HG02798 (cell line): ENCODE results near the gene MPI.
"Not testable (repeated sequence)": the region's sequence is repeated elsewhere in the genome, so short reads cannot be mapped to it uniquely, and the experiment has no call there.

Experiments used
- ATAC-seq: cut with Tn5 transposase; IDR thresholded peaks from one replicate; pipeline ENCODE4 v1.9.1; 2021; ENCODE audit warnings: mild to moderate bottlenecking; ENCODE audit not compliant: unreplicated experiment, poor library complexity

The MPI gene

GRCh38 chr15:74888716-74889115, 1.1 kb upstream of the MPI start:
- ATAC-seq = no peak

DNA sequence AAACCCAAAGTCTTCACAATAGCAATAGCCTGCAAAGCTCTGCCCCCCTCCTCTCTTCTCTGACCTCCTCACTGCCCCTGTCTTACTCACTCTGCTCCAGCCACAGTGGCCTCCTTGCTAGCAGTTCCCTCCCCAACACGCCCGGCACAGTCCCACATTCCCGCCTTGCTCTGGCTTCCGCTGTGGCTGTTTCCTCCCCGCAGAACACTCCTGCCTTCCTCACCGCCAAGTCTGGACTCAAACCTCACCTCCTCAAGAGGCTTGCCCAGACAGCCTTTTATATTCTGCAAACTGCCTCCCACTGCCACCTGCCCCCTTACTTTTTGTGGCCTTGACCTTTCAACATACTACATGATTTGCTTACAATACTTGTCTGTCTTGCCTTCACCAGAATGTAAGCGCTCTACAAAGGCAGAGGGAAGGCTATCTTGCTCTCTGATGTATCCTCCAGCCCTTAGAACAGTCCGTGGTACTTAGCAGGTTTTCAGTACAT, 406 bp upstream of the MPI start:
- ATAC-seq = peak; percentile 15

DNA sequence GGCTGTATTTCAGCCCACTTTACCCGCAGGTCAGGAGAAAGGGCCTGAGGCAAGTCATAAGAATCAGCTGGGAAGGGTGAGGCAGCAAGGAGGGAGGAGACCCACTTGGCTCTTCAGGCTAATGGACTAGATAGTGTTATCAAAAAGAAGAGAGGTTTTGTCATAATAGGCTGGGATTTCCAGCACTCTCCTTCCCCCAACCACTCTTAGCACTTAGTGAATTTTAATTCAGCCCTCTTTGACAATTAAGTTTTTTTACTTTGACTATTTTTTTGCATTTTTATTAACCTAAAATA, 771 bp downstream of the MPI start:
- ATAC-seq = no peak

DNA sequence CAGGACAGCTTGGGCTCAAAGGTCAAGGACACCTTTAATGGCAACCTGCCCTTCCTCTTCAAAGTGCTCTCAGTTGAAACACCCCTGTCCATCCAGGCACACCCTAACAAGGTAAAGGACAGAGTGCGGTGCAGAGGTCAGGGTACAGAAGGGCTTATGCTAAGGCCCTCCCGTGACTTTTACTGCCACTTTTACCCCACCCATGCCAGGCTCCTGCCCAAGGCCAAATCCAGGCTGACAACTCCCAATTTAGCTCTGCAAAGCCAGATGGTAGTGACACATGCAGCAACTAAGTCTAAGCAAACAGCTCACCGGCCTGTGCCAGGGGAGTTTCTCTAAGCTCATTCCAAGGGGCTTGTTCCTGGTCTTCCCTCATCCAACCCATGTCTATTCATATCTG, 1.6 kb downstream of the MPI start:
- no peak for ATAC-seq

DNA sequence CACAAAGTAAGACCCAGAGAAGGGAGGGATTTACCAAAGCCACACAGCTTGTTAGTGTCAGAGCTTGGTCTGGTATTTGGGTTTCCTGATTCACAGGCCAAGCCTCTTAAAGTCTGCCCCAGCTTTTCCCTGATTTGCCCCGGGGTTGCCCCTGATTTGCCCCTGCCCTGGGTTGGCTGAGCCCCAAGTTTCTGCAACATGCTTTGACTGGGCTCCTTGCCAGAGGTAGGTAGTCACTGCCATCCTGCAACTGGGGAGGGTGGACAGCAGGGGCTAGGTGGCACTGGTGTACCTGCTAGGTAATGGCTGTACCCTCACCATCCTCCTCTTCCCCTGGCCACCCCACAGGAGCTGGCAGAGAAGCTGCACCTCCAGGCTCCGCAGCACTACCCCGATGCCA, 2.5 kb downstream of the MPI start:
- no peak for ATAC-seq

DNA sequence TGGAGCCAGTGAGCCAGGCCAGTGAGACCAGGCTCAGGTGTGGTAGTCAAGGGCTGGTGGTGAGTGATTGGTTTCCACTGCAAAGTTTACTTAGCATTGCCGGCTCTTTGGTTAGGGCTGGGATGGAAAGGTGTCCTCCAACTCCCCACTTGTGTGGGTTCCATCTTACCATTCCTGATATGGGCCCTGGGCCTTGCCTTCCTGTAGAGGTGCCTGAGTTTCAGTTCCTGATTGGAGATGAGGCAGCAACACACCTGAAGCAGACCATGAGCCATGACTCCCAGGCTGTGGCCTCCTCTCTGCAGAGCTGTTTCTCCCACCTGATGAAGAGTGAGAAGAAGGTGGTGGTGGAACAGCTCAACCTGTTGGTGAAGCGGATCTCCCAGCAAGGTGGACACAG, 3.1 kb downstream of the MPI start:
- ATAC-seq = no peak

DNA sequence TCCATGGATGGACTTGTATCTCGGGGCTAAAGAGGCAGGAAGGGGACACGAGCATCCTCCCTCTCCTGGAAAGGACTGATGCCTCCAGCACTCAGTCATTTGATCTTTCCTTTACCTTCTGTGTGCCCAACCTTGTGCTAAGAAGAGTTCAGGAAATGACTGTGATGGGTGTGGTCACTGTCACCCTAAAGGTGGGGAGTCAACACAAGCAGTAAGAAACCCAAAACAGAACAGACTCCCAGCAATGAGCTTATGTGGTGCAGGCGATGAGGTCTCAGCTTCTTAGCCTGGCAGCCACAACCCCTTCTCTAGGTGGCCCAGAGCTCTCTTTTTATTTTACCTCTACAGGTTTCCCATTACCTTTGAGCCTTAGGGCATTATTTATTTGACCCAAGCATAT, 3.8 kb downstream of the MPI start:
- no peak for ATAC-seq

DNA sequence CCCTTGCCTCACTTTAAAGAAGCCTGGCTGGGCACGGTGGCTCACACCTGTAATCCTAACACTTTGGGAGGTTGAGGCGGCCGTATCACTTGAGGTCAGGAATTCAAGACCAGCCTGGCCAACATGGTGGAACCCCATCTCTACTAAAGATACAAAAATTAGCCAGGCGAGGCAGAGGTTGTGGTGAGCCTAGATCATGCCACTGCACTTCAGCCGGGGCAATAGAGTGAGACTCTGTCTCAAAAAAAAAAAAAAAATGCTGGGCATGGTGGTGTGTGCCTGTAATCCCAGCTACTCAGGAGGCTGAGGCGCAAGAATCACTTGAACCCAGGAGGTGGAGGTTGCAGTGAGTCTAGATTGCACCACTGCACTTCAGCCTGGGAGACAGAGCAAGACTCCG, 4.5 kb downstream of the MPI start:
- not testable (repeated sequence) for ATAC-seq

DNA sequence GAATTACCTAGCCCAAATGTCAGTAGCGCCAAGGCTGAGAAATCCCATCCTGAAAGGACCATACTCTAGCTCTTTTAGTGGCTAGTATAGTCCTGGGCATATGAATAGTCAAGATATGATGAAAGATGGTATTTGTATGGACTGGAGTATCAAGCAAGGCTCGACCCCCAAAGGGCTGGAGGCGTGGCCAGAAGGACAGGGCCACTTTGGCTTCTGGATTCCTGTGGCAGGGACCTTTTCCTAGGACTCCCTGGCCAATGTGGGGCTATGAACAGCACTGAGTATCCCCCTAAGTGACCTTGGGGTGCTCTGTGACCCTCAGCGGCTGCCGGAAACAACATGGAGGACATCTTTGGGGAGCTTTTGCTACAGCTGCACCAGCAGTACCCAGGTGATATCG, 6.0 kb downstream of the MPI start:
- no peak for ATAC-seq

- ATAC-seq = no peak
These were observed 6.5 kb downstream of the MPI start for GRCh38 chr15:74896316-74896715.

DNA sequence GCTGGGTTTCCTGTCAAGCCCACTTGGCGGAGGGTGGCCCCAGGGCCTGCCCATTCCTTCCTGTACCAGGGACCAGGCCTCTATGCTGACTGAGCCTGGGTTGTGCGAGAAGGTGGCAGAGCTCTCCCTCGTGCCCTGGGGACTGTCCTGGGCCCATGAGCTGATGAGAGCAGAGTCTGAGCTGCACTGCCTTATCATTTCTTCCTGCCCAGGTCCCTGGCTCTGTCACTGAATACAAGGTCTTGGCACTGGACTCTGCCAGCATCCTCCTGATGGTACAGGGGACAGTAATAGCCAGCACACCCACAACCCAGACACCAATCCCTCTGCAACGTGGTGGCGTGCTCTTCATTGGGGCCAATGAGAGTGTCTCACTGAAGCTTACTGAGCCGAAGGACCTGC, 7.5 kb downstream of the MPI start:
- no peak for ATAC-seq

DNA sequence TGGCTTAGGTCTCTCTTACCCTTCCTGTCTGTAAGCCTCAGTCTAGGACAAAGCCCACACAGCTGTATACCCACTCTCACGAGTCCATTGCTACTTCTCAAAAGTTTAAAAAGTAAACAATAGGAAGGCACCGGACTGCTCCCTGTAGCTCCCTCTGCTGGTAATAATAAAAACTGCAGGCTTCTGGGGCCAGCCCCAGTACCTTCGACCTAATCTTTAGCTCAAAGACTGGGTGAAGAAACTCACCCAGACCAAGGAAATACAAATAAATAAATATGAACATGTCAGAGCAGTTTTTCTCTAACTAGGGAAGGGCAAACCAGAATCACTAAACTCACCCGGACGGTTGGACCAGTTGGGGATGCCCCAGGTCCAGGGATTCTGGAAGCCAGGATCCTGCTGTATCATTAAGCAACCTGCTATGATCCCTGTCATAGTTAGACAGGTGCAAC, 11.8 kb downstream of the MPI start:
- no peak for ATAC-seq

- ATAC-seq = no peak
These were observed 12.6 kb downstream of the MPI start for GRCh38 chr15:74902295-74903075.

GRCh38 chr15:74903676-74904075, 13.8 kb downstream of the MPI start:
- no peak for ATAC-seq

DNA sequence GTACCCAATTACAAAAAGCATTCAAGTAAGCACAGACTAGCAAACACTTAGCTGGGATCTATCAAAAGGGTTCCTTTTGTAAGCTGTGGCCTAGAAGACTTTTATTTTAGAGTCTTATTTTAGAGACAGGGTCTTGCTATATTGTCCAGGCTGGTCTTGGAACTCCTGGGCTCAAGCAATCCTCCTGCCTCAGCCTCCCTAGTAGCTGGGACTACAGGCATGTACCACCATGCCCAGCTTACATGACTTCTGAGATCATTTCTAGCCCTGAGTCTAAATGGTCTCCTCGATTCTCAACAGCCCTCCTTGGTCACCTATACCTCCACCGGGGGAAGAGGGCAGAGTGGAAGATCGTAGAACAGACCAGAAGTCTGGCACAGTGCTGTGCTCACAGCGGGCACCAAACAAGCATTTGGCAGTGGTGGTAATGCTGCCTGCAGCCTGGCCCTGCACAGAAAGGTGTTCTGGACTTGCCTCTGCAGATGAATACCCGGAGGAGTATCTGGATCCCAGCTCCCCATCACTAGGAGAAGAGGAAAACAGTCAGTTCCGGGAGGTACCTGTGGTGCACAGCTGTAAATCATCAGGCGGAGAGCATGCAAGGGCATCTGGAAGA, 14.5 kb downstream of the MPI start:
- ATAC-seq = no peak

GRCh38 chr15:74906067-74906449, 16.2 kb downstream of the MPI start:
- peak; percentile 17 for ATAC-seq

GRCh38 chr15:74906450-74907162, 16.8 kb downstream of the MPI start, which contains the start of gene FAM219B:
TSS of gene FAM219B (minus strand) at chr15:74906851. CDS start at chr15:74906800, 51 bp downstream.
- peak; percentile 88 for ATAC-seq

DNA sequence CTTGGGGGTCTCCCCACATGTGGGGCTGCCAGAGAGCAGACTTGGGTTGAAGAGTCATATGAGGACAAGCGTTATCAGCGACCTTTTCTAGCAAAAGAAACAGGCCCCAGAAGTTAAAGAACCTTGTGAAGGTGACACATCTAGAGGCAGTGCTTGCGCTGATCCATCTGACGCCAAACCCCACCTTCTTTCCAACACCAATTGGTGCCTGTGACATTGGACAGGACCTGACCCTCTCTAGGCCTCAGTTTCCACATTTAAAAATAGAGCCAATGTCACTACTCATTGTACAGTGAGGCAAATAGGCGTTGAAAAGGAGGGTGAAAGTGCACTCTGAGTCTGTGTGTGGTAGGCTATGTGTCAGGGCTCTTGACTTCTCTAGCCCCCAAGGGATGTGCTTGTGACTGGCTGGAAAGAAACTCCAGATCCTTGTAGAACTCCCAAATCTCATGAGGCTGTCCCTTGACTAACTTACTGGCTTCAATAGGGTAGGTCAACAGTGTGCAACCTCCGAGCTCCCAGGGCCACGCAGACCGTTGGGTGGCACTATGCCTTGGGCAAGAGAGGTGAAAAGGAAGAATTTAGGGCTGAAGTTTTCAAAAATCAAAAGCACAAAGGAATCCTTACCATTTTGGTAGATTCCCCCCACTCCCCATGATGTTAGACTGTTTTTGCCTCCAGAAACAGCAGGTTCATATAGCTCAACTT, 17.5 kb downstream of the MPI start:
- ATAC-seq = no peak

GRCh38 chr15:74908635-74909034, 18.8 kb downstream of the MPI start:
- ATAC-seq = no peak

DNA sequence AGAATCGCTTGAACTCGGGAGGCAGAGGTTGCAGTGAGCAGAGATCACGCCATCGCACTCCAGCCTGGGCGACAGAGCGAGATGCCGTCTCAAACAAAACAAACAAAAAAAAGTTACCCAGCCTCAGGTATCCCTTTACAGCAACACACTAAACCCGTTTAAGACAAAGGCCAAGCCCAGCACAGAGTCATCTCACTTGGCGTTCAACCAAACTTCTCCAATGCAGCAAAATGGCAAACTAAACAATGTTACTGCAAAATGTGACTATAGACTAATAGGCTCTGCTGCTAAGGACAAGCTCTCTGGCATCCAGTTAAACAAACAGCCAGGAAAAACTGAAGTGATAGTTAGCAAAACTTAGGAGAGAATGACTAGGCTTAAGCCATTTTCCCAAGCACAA, 23.2 kb downstream of the MPI start:
- no peak for ATAC-seq

DNA sequence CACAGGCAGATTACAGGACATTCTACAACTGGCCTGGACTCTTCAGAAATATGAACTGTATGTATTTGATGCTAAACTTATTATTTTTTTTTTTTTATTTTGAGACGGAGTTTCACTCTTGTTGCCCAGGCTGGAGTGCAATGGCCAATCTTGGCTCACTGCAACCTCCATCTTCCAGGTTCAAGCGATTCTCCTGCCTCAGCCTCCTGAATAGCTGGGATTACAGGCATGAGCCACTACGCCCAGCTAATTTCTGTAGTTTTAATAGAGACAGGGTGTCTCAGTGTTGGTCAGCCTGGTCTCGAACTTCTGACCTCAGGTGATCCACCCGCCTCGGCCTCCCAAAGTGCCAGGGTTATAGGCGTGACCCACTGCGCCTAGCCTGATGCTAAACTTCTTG, 24.0 kb downstream of the MPI start:
- ATAC-seq = not testable (repeated sequence)
